Thoracic aorta (tissue), 2 donors: Measurements from ENCODE around the gene MYNN. TPM values are rescaled to one million over a fixed set of nuclear protein-coding genes. Genes with fewer than 3 reads are reported as not detected.

ENCODE experiments used
- ATAC-seq: fragments of 150-250 bp; one replicate; pipeline ENCODE4 v1.8.0; 2017; ENCODE audit warnings: low read depth; ENCODE audit not compliant: insufficient number of reproducible peaks, low FRiP score
- DNase-seq: peaks from one replicate; pipeline ENCODE4 v3.0.0-alpha.2; 2020; ENCODE audit warnings: low spot score
- H3K27ac ChIP-seq, 2 donors: fragments of 200-600 bp; sonication (generic); 1 replicate in 1 of 2; 2 replicates in 1 of 2; pipeline ENCODE4 v1.5.1; 2016; ENCODE audit warnings: mild to moderate bottlenecking in 2 of 2, moderate library complexity in 2 of 2
- H3K27me3 ChIP-seq: fragments of 200-600 bp; sonication (generic); replicated peaks from 2 replicates; pipeline ENCODE4 v1.6.0; 2016; ENCODE audit warnings: mild to moderate bottlenecking; ENCODE audit not compliant: insufficient read depth
- H3K36me3 ChIP-seq: fragments of 200-600 bp; sonication (generic); one replicate; pipeline ENCODE4 v1.5.1; 2016
- H3K4me1 ChIP-seq, 2 donors: fragments of 200-600 bp; sonication (generic); 1 replicate in 1 of 2; 2 replicates in 1 of 2; pipeline versions ENCODE4 v1.5.1 to v1.6.0; 2016; ENCODE audit warnings: low read depth in 2 of 2, mild to moderate bottlenecking in 1 of 2; ENCODE audit not compliant: control insufficient read depth in 1 of 2
- H3K4me3 ChIP-seq: fragments of 200-600 bp; sonication (generic); 2 replicates; pipeline ENCODE4 v1.5.1; 2016; ENCODE audit warnings: mild to moderate bottlenecking
- H3K9me3 ChIP-seq: fragments of 200-600 bp; sonication (generic); 2 replicates; pipeline ENCODE4 v1.5.1; 2016
- CTCF ChIP-seq: fragments of 200-600 bp; sonication (generic); IDR thresholded peaks from one replicate; pipeline ENCODE4 v1.5.1; 2019; ENCODE audit warnings: antibody characterized with exemption
- total RNA-seq, 2 donors: library from RNA; depleted of rRNA; stranded (reverse); fragments of >200 nt; gene quantifications; one replicate each; pipeline versions ENCODE4 v1.1.0 to v1.2.3, GENCODE V29; 2016

Gene MYNN
- total RNA-seq, 2 donors from 2014 or later: 10.8 to 14.3 TPM

- H3K27me3 ChIP-seq: no peaks in the 10 kb centered on the region
- H3K36me3 ChIP-seq: no peaks in the 10 kb centered on the region
- H3K4me3 ChIP-seq: no peak overlapping the region
- no peak overlapping the region for H3K27ac ChIP-seq
- ATAC-seq: no peak
- H3K4me1 ChIP-seq: no peaks in the 10 kb centered on the region
- TF ChIP-seq CTCF: no peak
- DNase-seq: no peak
- H3K9me3 ChIP-seq: no peaks in the 10 kb centered on the region
Measured at GRCh38 chr3:169825316-169825715, 52.1 kb downstream of the MYNN start.

GRCh38 chr3:169827712-169828111, 54.5 kb downstream of the MYNN start:
- no peak for ATAC-seq
- H3K27ac ChIP-seq: no peak overlapping the region

GRCh38 chr3:169835533-169835932, 62.3 kb downstream of the MYNN start:
- Histone ChIP-seq H3K27ac (no peak overlapping the region), H3K9me3 (no peaks in the 10 kb centered on the region), H3K36me3 (no peaks in the 10 kb centered on the region), H3K27me3 (no peaks in the 10 kb centered on the region), H3K4me3 (no peak overlapping the region), H3K4me1 (no peaks in the 10 kb centered on the region)
- DNase-seq (no peak), ATAC-seq (no peak)
- no peak for TF ChIP-seq CTCF

More at GRCh38 chr3:169827712-169828111, 54.5 kb downstream of the MYNN start:
- no peak overlapping the region for H3K4me3 ChIP-seq
- H3K36me3 ChIP-seq: no peaks in the 10 kb centered on the region
- H3K4me1 ChIP-seq: no peaks in the 10 kb centered on the region
- no peaks in the 10 kb centered on the region for H3K27me3 ChIP-seq
- TF ChIP-seq CTCF: no peak
- H3K9me3 ChIP-seq: no peaks in the 10 kb centered on the region
- DNase-seq: no peak

GRCh38 chr3:169836078-169836941, 63.1 kb downstream of the MYNN start:
- H3K27me3 ChIP-seq: no peaks in the 10 kb centered on the region
- H3K27ac ChIP-seq: no peak overlapping the region
- no peak for DNase-seq
- no peaks in the 10 kb centered on the region for H3K9me3 ChIP-seq
- H3K4me3 ChIP-seq: no peak overlapping the region
- H3K36me3 ChIP-seq: no peaks in the 10 kb centered on the region
- TF ChIP-seq CTCF: no peak
- no peaks in the 10 kb centered on the region for H3K4me1 ChIP-seq
- no peak for ATAC-seq

- Histone ChIP-seq H3K27me3 (no peaks in the 10 kb centered on the region), H3K27ac (no peak overlapping the region), H3K9me3 (no peaks in the 10 kb centered on the region), H3K4me1 (no peaks in the 10 kb centered on the region), H3K4me3 (no peak overlapping the region), H3K36me3 (no peaks in the 10 kb centered on the region)
- ATAC-seq (no peak), DNase-seq (no peak)
- no peak for TF ChIP-seq CTCF
Measured at GRCh38 chr3:169836942-169837275, 63.7 kb downstream of the MYNN start.
